C4-2B (cell line): ENCODE data around the gene ARRDC1.

Experiments used
- CTCF ChIP-seq: fragments of 450-650 bp; conservative IDR thresholded peaks from 2 replicates; pipeline ENCODE4 v1.5.1; 2017; ENCODE audit warnings: mild to moderate bottlenecking
- ZFX ChIP-seq: fragments of 450-650 bp; IDR thresholded peaks from 2 replicates; pipeline ENCODE4 v1.6.1; 2017

DNA sequence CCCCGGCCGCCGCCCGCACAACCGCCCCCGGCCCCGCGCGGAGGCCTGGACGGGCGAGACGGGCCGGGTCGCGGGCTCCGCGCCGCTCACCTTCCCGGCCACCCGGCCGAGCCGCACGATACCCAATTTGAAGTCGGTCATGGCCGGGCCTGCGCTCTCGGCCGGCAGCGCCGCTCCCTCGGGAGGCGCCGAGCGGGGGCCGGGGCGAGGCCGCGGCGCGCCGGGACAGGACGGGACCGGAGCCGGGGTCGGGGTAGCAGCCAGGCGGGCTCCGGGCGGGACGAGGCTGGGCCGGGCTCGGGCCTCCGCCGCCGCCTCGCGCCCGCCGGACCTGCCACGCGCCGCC, 15.4 kb upstream of the ARRDC1 start:
- TF ChIP-seq CTCF: no peak
- TF ChIP-seq ZFX: peak; percentile 87; the same call in 1 of the 2 replicates
